Measurements from ENCODE around the gene MTMR12.

- TF ChIP-seq, protein P1, sequence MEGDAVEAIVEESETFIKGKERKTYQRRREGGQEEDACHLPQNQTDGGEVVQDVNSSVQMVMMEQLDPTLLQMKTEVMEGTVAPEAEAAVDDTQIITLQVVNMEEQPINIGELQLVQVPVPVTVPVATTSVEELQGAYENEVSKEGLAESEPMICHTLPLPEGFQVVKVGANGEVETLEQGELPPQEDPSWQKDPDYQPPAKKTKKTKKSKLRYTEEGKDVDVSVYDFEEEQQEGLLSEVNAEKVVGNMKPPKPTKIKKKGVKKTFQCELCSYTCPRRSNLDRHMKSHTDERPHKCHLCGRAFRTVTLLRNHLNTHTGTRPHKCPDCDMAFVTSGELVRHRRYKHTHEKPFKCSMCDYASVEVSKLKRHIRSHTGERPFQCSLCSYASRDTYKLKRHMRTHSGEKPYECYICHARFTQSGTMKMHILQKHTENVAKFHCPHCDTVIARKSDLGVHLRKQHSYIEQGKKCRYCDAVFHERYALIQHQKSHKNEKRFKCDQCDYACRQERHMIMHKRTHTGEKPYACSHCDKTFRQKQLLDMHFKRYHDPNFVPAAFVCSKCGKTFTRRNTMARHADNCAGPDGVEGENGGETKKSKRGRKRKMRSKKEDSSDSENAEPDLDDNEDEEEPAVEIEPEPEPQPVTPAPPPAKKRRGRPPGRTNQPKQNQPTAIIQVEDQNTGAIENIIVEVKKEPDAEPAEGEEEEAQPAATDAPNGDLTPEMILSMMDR (conservative IDR thresholded peaks at IDR 0.05 in 1 of 2, IDR thresholded peaks at IDR 0.05 in 1 of 2; ENCODE audit: low read depth in 1 of 2, low read length in 2 of 2), result no peak
- no peak for TF ChIP-seq EZH2 (IDR thresholded peaks at IDR 0.05; ENCODE audit: low read length, missing control alignments)
These were observed 30.1 kb downstream of the MTMR12 start for GRCh38 chr5:32282633-32283032.

Data from fibroblast of lung (primary cell).